GM21423 (cell line): ENCODE results near the gene PHF21B.

ENCODE experiments used
- ATAC-seq: cut with Tn5 transposase; IDR thresholded peaks from one replicate; pipeline ENCODE4 v1.9.1; 2021; ENCODE audit warnings: mild to moderate bottlenecking, moderate library complexity; ENCODE audit not compliant: unreplicated experiment

Gene PHF21B

DNA sequence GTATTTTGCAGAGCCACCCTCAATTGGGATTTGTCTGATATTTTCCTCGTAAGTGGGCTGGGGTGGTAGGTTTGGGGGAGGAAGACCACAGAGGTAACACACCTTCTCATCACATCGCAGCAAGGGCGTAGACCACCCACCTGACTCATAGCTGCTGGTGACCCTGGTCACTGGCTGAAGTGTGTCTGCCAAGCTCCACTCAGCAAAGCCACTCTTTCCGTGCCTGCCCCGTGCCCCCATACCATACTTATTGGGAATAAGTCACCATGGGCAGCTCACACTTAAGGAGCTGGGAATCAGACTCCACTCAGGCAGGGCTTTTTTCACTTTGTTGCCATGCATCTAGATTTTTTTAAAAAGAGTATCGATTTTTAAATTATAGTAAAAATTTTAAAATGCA is 111.6 kb downstream of the PHF21B start:
- no peak for ATAC-seq

DNA sequence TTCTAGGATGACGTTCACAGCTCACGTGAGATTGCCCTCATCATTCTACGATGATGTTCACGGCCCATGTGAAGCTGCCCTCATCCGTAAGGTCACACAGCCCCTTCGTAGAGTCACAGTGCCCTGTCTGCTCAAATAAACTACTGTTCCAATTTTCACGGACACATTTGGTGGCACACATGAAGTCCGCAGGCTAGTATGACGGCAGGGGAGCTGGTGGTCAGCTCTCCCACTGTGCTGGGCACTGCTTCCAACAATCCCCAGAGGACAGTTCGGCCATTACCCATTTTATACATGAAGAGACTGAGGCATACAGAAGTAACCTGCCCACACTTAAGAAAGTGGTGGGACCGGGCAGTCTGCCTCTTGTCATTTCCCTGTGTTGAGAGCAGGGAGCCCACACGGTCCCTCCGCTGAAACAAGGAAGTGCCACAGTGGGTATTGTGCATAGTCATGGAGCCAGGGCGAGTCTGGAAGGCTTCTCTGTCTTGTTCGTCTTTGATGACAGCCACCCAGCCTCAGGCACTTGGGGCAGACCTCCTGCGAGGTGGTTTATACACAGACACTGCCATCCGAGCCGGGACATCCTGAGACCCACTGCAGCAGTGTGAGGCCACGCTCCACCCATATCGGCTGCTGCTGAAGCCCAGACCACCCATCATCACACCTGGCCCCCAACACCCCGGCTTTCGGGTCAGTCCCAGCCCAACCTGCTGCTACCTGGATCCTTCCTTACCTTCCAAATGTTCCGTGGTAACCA is 114.3 kb downstream of the PHF21B start:
- no peak for ATAC-seq

DNA sequence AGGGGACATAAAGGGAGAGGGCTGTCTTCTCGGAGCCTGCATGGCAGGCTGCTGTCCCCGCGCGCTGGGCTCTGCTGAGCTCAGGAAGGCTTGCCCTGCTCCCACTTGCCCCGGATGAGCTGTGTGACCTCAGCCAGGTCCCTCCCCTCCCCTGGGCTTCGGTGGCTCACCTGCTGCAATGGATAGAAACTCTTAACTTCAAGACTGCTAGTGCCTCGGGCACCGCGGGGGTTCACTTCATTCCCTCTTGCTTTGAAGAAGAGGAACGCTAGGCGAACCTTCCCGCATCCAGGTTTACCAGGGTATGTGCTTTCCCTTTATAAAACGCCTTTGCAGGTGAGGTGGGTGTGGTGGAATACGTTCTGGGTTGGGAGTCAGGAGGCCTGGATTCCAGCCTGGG is 115.0 kb downstream of the PHF21B start:
- ATAC-seq = no peak

DNA sequence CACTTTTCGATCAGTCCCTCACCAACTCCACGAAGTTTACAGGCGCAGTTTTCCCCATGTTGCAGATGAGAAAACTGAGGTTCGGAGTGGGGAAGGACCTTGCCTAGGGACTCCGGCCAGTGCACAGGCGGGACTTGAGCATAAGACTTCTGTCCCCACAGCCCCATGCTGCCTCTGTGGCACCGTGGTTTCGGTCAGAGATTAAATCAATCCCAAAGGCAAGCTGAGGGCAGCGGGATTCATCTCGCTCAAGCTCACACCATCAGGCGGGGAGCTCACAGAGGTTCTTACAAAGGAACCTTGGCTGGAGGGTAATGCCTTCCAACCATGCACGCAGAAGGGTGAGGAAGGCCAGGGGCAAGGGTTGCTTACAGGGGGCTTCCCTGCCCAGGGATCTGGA is 115.5 kb downstream of the PHF21B start:
- ATAC-seq = no peak

DNA sequence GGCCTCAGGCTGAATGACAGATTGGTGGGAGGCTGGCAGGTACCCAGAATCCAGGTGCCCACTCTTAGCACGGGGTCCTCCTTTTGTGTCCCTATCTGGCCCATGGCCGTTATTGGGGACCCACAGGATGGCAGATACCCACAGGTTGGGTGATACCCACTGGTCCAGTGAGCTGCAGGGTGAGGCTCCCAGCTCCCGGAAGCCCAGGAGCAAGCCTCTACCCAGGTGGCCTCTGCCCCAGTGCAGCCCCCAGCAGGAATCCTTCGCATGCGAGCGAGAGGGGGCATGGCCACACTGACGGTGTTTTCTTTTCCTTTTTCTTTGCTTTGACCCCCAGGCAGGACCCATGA is 116.1 kb downstream of the PHF21B start:
- ATAC-seq = no peak

DNA sequence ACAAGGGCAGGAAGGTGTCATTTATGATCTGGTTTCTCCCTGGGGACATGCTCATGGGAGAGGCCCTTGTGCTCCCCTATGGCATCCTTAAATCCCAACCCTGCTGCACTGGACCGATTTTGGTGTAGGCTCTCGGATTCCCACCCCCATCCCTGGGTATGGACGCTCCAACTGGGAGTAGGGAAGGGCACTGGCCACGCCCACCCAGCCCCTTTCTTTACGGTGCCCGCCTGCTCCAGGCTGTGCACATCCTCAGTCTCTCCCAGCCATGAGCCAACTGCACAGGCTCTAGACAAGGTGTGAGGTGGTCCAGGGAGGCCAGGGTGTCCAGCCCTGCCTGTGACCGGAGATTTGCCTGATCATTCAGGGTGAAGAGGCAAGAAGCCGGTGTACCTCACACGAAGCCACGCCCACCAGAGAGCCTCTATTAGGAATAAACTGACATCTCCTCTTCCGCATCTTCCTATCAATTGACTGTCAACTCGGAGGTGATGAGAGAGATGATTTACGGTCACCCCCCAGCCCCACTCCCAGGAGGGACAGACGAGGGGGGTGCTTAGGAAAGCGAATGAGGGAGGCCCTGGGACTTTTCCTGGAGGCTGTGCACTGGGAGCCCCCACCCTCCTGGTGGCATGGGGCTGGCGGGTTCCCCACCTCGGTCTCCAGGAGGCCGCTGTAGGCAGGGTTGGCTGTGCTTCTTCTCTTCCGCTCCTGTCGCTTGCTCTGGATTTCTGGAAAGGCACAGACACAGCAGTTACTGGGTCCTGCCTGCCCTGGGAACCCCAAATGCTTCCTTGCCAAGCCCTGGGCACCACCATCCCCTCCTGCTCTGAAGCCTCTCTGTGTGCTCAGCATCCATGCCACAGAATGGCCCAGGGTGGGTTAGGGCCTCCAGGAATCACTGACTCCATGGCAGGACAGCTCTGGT is 116.7 kb downstream of the PHF21B start:
- ATAC-seq = no peak

DNA sequence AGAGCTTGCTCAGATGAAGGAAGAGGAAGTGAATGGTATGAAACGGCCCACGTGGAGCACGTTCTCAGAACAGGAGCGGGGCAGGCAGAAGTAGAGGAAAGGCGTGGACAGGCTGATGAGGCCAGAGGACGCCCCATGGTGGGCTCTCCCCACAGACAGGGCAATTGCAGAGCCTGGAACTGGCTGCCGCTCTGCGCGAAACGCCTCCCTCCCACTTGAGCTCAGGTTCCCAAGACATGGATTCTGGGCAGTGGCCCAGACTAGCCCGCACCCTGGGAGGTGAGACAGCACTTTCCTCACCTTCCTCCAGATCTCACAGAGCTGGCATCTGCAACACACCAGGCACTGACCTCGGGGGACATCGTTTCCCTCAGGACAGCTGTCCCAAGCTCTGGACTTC is 117.6 kb downstream of the PHF21B start:
- no peak for ATAC-seq

DNA sequence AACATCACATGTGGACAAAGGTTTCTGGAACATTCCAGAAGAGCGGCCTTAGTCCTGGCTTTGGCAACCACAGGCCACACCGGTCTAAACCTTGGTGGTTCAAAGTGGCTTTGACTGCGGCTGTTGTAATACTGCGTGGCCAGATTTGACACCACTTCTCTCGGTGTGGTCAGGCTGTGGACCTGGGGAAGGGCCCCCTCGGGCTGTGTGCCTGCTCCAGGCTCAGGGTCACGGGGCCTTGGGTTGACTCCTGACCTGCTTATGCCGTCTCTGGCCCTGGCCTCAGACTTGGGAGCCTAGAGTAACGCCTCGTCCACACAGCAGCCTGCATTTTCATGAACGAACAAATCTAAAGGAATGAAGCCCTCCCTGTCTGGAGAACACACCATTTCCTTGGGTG is 118.0 kb downstream of the PHF21B start:
- ATAC-seq = no peak

DNA sequence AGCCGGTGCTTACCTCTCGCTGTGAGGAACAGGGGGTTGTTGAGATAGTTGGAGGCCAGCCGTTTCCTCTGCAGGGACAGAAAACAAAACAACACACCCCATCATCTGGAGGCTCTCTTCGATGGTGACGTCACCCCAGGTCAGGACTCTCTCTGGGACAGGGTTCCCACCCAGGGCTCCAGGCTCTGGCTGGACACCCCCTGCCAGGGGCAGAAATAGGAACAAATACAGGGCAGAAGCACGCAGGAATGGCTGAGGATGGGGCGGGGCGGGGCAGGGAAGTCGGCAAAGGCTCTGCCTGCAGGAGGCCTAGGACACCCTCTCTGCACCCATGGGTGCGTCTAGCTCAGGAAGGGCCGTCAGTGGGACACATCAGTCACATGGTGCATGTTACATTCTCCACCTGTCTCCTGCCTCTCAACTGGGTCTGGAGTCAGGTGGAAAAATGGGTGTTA is 118.5 kb downstream of the PHF21B start:
- ATAC-seq = no peak

DNA sequence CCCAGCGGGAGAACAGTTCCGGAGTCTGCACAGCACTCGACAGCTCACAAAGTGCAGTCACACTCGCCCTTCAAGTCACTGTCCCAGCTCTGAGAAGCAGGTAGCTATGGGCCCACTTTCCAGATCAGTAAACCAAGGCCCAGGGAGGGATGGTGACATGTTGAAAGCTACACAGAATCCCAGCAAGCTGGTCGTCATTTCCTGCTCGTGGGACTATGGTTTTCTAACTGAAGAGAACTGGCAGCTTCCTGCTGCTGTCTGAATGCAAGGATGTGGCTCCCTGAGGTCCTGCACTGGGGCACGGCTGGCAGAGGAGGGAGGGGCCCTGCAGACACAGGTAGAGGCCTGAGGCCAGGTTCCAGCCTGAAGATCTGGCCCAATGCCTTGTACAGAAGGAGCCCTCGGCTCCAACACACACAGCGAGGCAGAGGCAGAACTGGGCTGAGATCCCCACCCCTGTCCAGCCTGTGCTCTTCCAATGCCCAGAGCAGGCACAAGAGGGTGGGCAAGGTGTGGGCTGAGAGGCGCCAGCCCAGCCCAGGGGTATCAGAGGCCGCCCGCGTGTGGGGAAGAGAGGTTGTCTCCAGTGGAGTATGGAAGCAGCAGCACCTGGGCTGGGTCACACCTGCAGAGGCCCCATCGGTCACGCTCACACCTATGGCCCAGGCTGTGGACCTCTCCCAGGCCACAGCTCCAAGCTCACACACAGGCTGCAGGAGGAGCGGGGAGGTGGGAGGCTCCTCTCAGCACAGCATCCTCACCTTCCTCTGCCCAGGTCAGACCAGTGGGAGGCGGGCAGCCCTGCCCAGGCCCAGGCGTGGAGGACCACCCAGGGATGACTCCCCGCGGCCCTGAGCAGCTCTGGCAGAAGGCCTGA is 119.2 kb downstream of the PHF21B start:
- no peak for ATAC-seq

DNA sequence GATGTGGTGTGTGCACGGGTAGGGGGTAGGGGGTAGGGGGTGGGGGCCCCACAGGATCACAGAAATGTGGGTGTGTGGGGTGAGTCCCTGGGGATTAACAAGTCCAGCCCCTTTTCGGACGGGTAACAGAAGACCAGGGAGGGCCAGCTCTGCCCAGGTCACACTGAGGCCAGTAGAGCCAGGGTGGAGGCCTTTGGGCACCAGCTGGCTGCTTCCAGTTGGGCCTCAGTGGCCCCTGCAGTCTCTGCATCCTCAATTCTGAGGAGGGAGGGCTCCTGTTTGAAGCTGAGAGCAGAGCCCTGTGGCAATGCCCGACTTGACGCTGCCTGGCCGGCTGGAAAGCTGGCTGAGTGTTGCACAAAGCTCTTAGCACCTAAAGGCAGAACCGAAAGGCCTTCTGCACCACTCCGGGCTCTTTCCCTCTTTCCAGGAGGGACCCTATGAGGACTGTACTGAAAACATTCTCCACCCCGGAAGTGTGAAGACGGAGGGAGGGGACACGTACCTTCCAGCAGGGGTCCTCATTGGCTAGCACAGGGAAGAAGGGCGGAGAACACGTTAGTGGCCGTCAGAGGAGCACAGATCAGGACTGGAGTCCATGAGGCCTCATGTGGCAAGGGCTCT is 120.4 kb downstream of the PHF21B start:
- ATAC-seq = no peak

DNA sequence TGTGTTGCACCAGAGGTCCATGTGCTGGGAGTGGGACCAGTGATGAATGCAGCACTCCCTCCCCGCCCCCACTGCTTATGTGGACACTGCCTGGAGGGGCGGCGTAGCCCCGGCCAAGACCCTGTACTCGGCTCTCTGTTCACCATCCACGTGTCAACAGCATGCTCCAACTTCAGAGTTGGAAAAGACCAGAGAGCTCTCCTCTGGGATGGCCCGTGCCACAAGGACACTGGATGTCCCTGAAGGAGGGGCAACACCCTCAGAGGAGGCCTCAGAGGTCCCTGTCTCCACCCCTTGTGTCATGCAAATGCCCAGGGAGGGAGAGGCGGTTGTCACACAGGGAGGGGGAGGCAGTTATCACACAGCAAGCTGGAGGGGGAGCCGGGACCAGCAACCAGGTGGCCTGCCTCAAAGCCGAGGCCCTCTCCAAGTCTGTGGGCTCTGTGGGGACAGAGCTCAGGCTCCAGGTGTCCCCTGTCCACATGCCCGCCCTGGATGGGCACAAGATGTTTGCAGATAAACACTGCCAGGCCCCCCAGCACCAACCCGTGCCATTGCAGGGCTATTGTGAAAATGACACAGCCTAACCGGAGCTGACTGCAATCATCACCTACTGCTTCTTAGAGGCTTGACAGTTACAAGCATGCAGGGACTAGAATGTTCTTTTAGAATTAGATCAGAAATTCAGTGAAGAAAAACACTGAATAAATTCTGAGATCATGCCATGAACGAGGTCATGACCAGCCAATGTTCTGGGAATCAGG is 121.1 kb downstream of the PHF21B start:
- ATAC-seq = no peak

DNA sequence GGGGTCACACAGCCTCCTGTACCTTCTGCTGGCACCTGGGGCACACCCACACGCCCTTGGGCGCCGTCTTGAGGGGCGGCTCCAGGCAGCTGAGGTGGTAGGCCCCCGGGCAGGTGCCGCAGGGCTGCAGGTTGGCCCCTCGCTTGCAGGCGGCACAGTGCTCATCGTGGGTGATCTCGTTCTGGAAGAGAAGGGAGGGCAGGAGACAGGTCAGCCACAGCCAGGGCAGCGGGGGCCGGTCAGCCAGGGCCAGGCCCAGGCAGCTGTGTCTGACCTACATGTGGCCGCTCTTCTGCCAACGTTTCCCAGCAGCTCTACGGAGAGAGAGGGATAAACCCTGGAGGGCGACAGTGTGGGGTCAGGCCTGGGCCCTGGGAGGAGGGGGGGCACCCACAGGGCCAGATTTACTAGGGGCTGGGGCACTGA is 121.9 kb downstream of the PHF21B start:
- ATAC-seq = no peak

DNA sequence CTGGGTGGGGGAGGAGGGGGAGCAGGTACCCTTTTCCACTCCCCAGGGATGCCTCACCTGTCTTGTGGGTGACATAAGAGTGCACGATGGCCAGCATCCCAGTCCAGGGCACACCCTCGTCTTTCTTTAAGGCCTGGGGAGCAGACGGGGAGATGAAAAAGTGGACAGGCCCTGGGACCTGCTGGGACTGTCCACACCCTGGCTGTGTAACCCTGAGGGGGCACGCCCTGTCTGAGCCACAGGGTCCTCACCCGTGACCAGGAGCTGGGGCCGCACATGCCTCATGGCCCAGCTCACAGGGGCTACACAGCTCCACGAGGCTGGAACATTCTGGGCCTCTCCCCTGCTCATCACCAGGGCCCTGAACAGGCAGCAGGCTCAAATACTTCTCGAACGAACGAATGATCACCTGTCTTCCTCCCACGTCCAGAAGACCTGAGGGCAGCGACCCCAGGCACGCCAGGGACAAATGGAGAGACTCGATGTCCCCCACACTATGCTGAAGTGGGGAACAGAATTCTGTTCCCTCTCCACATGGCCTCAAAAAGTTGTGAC is 123.9 kb downstream of the PHF21B start:
- no peak for ATAC-seq

DNA sequence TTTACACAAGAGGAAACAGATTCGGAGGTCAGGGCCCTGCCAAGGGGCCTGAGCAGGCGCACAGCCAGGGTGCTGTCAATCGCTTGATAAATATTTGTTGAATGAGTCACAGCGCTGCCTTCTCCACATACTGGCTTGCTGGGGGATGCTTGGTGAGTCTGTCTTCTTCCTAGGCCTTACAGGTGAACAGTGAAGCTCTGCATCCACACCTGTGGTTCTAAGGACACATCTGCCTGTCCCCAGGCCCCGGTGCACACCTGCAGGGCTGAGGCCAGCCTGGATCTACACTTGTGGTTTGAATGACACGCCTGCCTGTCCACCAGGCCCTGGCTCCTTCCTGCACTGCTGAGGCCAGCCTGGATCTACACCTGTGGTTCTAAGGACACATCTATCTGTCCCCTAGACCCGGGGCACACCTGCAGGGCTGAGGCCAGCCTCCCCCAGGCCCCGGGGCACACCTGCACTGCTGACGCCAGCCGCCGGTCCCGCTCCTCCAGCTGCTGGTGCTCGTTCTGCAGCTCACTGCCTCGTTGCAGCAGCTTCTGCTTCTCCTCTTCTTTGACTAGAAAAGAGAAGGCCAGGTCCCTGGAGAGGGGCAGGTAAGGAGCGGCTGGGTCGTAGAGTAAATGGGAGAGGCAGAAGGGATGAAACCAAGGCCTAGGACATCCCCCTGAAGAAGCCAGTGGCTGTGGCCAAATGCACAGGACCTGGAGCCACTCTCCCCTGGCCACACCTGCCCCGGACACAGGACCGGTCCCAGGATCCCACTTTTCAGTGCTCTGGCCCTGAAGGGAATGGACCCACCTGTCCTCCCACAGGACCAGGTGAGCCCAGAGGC is 124.6 kb downstream of the PHF21B start:
- no peak for ATAC-seq

DNA sequence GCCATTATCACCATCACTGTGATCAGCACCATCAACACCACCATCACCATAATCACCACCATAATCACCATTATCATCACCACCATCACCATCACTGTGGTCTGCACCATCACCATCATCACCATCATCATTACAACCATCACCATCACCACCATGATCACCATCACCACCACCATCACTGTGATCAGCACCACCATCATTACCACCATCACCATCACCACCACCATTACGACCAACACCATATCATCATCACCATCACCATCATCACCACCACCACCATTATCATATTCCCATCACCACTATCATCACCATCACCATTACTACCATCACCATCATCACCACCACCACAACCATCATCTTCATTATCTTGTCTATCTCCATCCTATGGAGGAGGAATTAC is 125.2 kb downstream of the PHF21B start:
- no peak for ATAC-seq

DNA sequence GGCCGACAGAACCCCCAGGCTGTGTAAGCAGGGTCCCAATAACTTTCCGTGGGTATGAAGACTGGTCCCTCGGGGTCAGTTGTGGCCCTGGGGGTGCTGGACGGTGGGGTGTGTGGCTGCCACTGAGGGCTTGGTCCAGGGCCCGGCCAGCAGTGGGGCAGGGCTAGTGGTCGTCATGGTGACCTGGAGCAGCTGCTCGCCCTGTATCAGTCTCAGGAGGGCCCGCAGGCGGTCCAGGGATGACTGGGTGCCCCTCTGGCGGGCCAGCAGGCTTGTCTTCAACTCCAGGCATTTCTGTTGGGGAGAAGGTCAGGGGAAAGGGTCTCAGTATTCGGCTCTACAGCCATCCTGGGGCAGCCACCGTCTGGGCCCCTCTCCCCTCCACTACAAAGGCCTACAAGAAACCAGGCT is 126.8 kb downstream of the PHF21B start:
- no peak for ATAC-seq

DNA sequence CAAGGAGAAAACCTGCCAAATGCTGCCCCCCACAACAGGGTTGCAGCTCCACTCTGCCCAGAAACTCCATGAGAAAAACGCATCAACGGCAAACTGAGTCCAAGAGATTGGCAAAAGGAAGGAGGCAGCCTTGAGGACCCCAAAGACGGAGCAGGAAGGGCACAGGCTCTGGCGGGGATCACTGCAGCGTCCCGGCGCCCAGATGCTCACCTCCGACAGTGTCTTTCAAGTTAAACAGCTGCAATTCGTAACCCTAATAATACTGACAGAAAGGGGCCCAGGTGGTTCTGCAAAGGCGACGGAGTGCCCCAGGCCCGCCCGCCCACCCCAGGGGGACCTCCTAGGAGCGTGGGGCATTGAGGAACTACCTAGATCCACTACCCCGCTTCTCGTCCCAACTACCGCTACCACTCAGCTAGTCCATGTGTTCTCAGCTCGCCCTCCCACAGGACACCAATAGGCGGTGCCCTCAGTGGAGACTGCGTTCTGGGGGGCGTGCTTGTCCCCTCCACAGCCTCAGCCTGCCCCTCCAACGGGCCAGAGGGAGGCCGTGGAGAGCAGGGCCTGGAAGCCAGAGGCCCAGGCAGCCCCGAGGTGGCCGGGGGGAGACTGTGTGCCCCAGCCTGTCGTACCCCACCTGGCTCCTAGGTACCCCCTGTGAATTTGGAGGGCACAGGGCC is 127.4 kb downstream of the PHF21B start:
- ATAC-seq = no peak
